ENCODE measurements around the gene AHI1. TPM values are rescaled to one million over a fixed set of nuclear protein-coding genes. Genes with fewer than 3 reads are reported as not detected.

AHI1 gene
- polyA plus RNA-seq, 1 experiment, result 29.0 TPM

DNA sequence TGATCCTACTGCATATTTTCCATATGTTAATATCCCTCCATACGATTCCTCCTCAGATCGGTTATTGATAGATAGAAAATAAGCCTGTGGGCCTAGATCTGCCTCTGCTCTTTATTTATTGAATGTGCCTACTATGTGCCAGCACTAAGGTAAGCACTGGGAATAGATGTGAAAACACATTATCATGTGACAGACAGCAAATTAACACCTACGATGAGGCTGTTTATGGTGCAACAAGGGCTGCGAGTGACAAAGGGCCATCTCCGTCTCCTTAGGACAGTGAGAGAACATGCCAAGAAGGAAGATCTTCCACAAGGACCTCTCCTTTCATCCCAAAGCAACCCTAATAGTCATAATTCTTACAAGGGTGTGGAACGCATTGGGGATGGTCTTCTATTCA, 225.9 kb downstream of the AHI1 start:
- CTCF ChIA-PET, result no interaction called here
- POLR2A ChIA-PET, result no interaction called here
- Histone ChIP-seq H3K9me3 (ENCODE audit: control insufficient read depth, insufficient read depth, low read length) (no peaks in the 10 kb centered on the region), H3K27ac (ENCODE audit: low read depth, low read length) (no peak overlapping the region), H3K27me3 (ENCODE audit: control insufficient read depth, insufficient read depth, low read length) (peaks cover 6% of the 10 kb centered on the region), H3K4me3 (ENCODE audit: low read depth, low read length) (no peak overlapping the region)
- TF ChIP-seq, protein P1, sequence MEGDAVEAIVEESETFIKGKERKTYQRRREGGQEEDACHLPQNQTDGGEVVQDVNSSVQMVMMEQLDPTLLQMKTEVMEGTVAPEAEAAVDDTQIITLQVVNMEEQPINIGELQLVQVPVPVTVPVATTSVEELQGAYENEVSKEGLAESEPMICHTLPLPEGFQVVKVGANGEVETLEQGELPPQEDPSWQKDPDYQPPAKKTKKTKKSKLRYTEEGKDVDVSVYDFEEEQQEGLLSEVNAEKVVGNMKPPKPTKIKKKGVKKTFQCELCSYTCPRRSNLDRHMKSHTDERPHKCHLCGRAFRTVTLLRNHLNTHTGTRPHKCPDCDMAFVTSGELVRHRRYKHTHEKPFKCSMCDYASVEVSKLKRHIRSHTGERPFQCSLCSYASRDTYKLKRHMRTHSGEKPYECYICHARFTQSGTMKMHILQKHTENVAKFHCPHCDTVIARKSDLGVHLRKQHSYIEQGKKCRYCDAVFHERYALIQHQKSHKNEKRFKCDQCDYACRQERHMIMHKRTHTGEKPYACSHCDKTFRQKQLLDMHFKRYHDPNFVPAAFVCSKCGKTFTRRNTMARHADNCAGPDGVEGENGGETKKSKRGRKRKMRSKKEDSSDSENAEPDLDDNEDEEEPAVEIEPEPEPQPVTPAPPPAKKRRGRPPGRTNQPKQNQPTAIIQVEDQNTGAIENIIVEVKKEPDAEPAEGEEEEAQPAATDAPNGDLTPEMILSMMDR (IDR thresholded peaks at IDR 0.05; ENCODE audit: low read depth, low read length), result no peak
- DNase-seq (ENCODE audit: low read depth, low spot score), result no peak

DNA sequence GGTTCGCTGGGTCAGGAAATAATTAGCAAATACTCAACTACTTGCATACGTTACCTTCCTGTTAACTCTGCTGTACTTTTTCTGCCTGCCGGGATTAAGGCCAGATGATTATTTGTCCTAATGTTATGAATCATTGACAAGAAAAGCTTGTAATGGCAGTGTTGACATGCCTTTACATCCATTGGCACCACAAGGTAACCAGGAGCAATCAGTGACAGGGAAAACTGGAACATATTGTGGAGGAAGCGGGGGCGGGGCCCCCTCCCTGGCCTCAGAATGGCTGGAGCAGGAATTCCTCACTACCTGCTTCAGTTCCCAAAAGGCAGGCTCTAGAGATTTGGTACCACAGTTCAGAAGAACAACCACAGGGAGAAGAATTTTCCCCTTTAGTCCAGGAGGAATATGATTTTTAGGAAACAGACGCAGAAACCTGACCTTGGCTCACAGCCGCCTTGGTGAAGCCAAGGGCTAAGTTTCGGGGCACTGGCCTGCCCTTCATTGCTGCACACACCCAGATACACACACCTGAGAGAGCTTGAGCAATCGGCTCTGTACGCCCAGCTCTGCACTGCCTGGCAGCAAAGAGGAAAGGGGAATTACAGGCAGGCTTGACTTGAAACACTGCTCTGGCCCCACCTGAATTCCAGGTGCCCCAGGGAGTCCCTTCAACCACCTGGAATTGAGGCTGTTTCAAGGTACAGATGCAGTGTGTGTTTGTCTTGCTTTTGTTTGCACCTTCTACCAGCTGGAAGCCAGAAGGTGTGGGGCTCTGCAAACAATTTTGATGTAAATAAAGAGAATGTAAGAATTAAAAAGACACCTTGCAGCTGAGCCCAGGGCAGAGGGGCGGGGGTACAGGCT, 226.6 kb downstream of the AHI1 start:
- Histone ChIP-seq H3K27ac (ENCODE audit: low read depth, low read length) (no peak overlapping the region), H3K9me3 (ENCODE audit: control insufficient read depth, insufficient read depth, low read length) (no peaks in the 10 kb centered on the region), H3K27me3 (ENCODE audit: control insufficient read depth, insufficient read depth, low read length) (peaks cover 6% of the 10 kb centered on the region), H3K4me3 (ENCODE audit: low read depth, low read length) (no peak overlapping the region)
- DNase-seq (ENCODE audit: low read depth, low spot score), result no peak
- TF ChIP-seq, protein P1 (IDR thresholded peaks at IDR 0.05; ENCODE audit: low read depth, low read length), result no peak
- ChIA-PET CTCF (no interaction called here), POLR2A (no interaction called here)

DNA sequence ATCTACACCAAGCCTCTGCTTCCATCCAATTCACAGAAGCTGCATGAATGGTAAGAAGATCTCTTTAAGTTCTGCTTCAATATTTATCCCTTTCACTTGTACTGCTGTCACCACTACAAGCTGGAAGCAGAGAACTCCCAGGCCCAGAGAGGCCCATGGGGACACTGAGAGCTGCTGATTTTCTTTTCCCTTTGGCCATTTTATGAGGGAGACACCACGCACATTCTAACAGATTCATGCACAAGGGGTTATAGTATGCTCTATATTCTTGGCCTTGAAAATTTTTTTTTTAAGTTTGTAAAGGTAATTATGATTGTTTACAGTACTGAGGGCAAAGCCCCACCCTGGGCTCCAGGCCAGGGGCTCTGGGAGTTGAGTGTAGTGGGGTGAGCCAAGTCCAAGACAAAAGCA, 228.1 kb downstream of the AHI1 start:
- Histone ChIP-seq H3K27ac (ENCODE audit: low read depth, low read length) (no peak overlapping the region), H3K9me3 (ENCODE audit: control insufficient read depth, insufficient read depth, low read length) (no peaks in the 10 kb centered on the region), H3K27me3 (ENCODE audit: control insufficient read depth, insufficient read depth, low read length) (peaks cover 6% of the 10 kb centered on the region), H3K4me3 (ENCODE audit: low read depth, low read length) (no peak overlapping the region)
- POLR2A ChIA-PET, result no interaction called here
- CTCF ChIA-PET, result no interaction called here
- TF ChIP-seq, protein P1 (IDR thresholded peaks at IDR 0.05; ENCODE audit: low read depth, low read length), result no peak
- no peak for DNase-seq (ENCODE audit: low read depth, low spot score)

DNA sequence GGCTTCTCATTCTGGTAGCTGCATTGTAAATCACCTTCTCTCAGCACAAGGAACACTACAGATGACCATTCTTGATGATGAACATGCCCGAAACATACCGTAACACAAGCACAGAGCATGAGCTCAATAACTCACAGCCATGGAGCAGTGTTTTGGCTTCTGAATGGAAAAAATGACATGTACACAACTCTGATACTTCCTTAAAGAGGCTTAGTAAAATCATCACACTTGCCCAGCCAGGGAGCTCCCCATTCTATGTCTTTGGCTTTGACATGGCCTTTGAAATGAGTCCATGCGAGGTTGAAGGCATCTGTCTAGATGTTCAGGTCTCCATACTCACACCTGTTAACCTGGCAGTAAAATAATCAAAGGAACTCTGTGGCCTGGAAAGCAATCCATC, 228.8 kb downstream of the AHI1 start:
- TF ChIP-seq, protein P1 (IDR thresholded peaks at IDR 0.05; ENCODE audit: low read depth, low read length), result no peak
- no peak for DNase-seq (ENCODE audit: low read depth, low spot score)
- H3K4me3 ChIP-seq (ENCODE audit: low read depth, low read length), result no peak overlapping the region
- ChIA-PET POLR2A (no interaction called here), CTCF (interaction anchor here (0.8 kb wide), 1 partner anchor 33 kb away, joined by 4 read pairs; no protein-coding TSS in a partner anchor)
- no peaks in the 10 kb centered on the region for H3K9me3 ChIP-seq (ENCODE audit: control insufficient read depth, insufficient read depth, low read length)
- H3K27me3 ChIP-seq (ENCODE audit: control insufficient read depth, insufficient read depth, low read length), result peaks cover 6% of the 10 kb centered on the region
- H3K27ac ChIP-seq (ENCODE audit: low read depth, low read length), result no peak overlapping the region

DNA sequence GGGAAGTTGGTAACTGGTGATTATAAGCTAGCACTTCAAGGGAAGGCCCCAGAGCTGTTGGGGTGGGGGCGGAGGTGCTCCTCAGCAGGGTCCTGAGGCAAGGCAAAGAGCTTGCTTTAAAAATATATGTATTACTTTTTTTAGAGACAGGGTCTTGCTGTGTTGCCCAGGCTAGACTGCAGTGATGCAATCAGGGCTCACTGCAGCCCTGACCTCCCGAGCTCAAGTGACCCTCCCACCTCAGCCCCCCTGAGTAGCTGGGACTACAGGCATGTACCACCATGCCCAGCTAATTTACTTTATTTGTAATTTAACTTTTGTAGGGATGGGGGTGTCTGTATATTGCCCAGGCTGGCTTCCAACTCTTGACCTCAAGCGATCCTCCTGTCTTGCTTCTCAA, 229.3 kb downstream of the AHI1 start:
- POLR2A ChIA-PET, result no interaction called here
- CTCF ChIA-PET, result interaction anchor here (0.8 kb wide), 1 partner anchor 33 kb away, joined by 4 read pairs; no protein-coding TSS in a partner anchor
- peaks cover 6% of the 10 kb centered on the region for H3K27me3 ChIP-seq (ENCODE audit: control insufficient read depth, insufficient read depth, low read length)
- TF ChIP-seq, protein P1 (IDR thresholded peaks at IDR 0.05; ENCODE audit: low read depth, low read length), result no peak
- H3K4me3 ChIP-seq (ENCODE audit: low read depth, low read length), result no peak overlapping the region
- H3K9me3 ChIP-seq (ENCODE audit: control insufficient read depth, insufficient read depth, low read length), result no peaks in the 10 kb centered on the region
- H3K27ac ChIP-seq (ENCODE audit: low read depth, low read length), result no peak overlapping the region
- no peak for DNase-seq (ENCODE audit: low read depth, low spot score)
